ENCODE data around the gene KRT27.

GRCh38 chr17:40819528-40820125, 37.3 kb upstream of the KRT27 start:
- TF ChIP-seq CTCF (IDR thresholded peaks at IDR 0.05) (no peak), POLR2AphosphoS5 (IDR thresholded peaks at IDR 0.05) (no peak)

All from stomach (tissue), 4 donors.